Activated naive CD8-positive, alpha-beta T cell treated with anti-CD3 and anti-CD28 coated beads, Interleukin-2, amount 10 ng/mL, durations not matched to agents 7 days and 5 days (primary cell): ENCODE measurements around the gene KLC3. TPM values are rescaled to one million over a fixed set of nuclear protein-coding genes. Genes with fewer than 3 reads are reported as not detected.

Experiments
- ATAC-seq: fragments of 150-1000 bp; cut with Tn5 transposase; one replicate; pipeline ENCODE4 v1.10.0; 2021; ENCODE audit warnings: low read depth, moderate library complexity
- POLR2A ChIA-PET: fragments of 350-600 bp; sonication (Branson Sonifier 250); formaldehyde crosslinking; loops from one replicate; lab custom pipeline; 2021; ENCODE audit warnings: antibody characterized with exemption; lab: Charles Lee
- DNase-seq: peaks from one replicate; pipeline ENCODE4 v3.0.0; 2021
- H3K27ac Mint-ChIP-seq: one replicate; pipeline ENCODE4 v1.8.0; 2022; ENCODE audit warnings: mild to moderate bottlenecking, mixed read lengths
- H3K27me3 Mint-ChIP-seq: one replicate; pipeline ENCODE4 v1.8.0; 2022; ENCODE audit warnings: mild to moderate bottlenecking, moderate library complexity, mixed read lengths
- H3K36me3 Mint-ChIP-seq: one replicate; pipeline ENCODE4 v1.8.0; 2021; ENCODE audit warnings: mild to moderate bottlenecking, mixed read lengths
- H3K4me1 Mint-ChIP-seq: one replicate; pipeline ENCODE4 v1.8.0; 2021; ENCODE audit warnings: mixed read lengths
- H3K4me3 Mint-ChIP-seq: one replicate; pipeline ENCODE4 v1.8.0; 2022; ENCODE audit warnings: mild to moderate bottlenecking, moderate library complexity, mixed read lengths
- H3K9me3 Mint-ChIP-seq: one replicate; pipeline ENCODE4 v1.8.0; 2021; ENCODE audit warnings: mixed read lengths
- total RNA-seq, 2 experiments: library from RNA; stranded (reverse); gene quantifications; one replicate each; pipeline ENCODE4 v1.2.3, GENCODE V29; 2021

Gene KLC3
- total RNA-seq, 2 experiments from 2014 or later: not detected

- Mint-ChIP-seq H3K27me3 (peaks cover 22% of the 10 kb centered on the region), H3K9me3 (no peaks in the 10 kb centered on the region), H3K4me3 (no peak overlapping the region), H3K27ac (no peak overlapping the region), H3K4me1 (peaks cover 1% of the 10 kb centered on the region), H3K36me3 (no peaks in the 10 kb centered on the region)
- POLR2A ChIA-PET: no interaction called here
- DNase-seq (no peak), ATAC-seq (no peak)
These were observed 41.9 kb downstream of the KLC3 start for GRCh38 chr19:45382426-45382825.

- Mint-ChIP-seq H3K27ac (no peak overlapping the region), H3K27me3 (peaks cover 34% of the 10 kb centered on the region), H3K4me1 (peaks cover 1% of the 10 kb centered on the region), H3K9me3 (no peaks in the 10 kb centered on the region), H3K4me3 (no peak overlapping the region), H3K36me3 (no peaks in the 10 kb centered on the region)
- no peak for DNase-seq
- ATAC-seq: no peak
- POLR2A ChIA-PET: interaction anchor here (0.6 kb wide), 1 partner anchor 367 kb away, joined by 3 read pairs; no protein-coding TSS in a partner anchor
These were observed 45.1 kb downstream of the KLC3 start for GRCh38 chr19:45385392-45386221.

- peaks cover 30% of the 10 kb centered on the region for H3K27me3 Mint-ChIP-seq
- H3K36me3 Mint-ChIP-seq: peaks cover 2% of the 10 kb centered on the region
- ATAC-seq (no peak), DNase-seq (no peak)
- no peak overlapping the region for H3K27ac Mint-ChIP-seq
- no peak overlapping the region for H3K4me3 Mint-ChIP-seq
- POLR2A ChIA-PET: no interaction called here
- H3K4me1 Mint-ChIP-seq: peaks cover 2% of the 10 kb centered on the region
- H3K9me3 Mint-ChIP-seq: no peaks in the 10 kb centered on the region
These were observed 50.8 kb downstream of the KLC3 start for GRCh38 chr19:45391346-45391745.

GRCh38 chr19:45391871-45392665 is 51.5 kb downstream of the KLC3 start:
- ATAC-seq (no peak), DNase-seq (no peak)
- POLR2A ChIA-PET: no interaction called here
- H3K4me3 Mint-ChIP-seq: no peak overlapping the region
- H3K36me3 Mint-ChIP-seq: peaks cover 2% of the 10 kb centered on the region
- peaks cover 2% of the 10 kb centered on the region for H3K4me1 Mint-ChIP-seq
- no peaks in the 10 kb centered on the region for H3K9me3 Mint-ChIP-seq
- peaks cover 26% of the 10 kb centered on the region for H3K27me3 Mint-ChIP-seq
- H3K27ac Mint-ChIP-seq: no peak overlapping the region

- peaks cover 10% of the 10 kb centered on the region for H3K4me1 Mint-ChIP-seq
- POLR2A ChIA-PET: interaction anchor here (0.7 to 1.0 kb wide), 2 partner anchors 25 to 73 kb away, joined by 3 read pairs; no protein-coding TSS in a partner anchor
- H3K9me3 Mint-ChIP-seq: no peaks in the 10 kb centered on the region
- DNase-seq (peak; percentile 39), ATAC-seq (no peak)
- no peak overlapping the region for H3K27ac Mint-ChIP-seq
- peaks cover 23% of the 10 kb centered on the region for H3K27me3 Mint-ChIP-seq
- H3K4me3 Mint-ChIP-seq: no peak overlapping the region
- H3K36me3 Mint-ChIP-seq: peaks cover 9% of the 10 kb centered on the region
These were observed 55.5 kb downstream of the KLC3 start for GRCh38 chr19:45395821-45396617.

GRCh38 chr19:45400192-45400591 is 59.6 kb downstream of the KLC3 start:
- no peak overlapping the region for H3K27ac Mint-ChIP-seq
- H3K36me3 Mint-ChIP-seq: peaks cover 10% of the 10 kb centered on the region
- ATAC-seq (no peak), DNase-seq (no peak)
- H3K4me1 Mint-ChIP-seq: peaks cover 22% of the 10 kb centered on the region
- POLR2A ChIA-PET: no interaction called here
- H3K9me3 Mint-ChIP-seq: no peaks in the 10 kb centered on the region
- peaks cover 50% of the 10 kb centered on the region for H3K27me3 Mint-ChIP-seq
- no peak overlapping the region for H3K4me3 Mint-ChIP-seq

Other genes starting within 250 kb of the KLC3 start
- 10 to 100 TPM; 29.5 to 31.9 TPM for gene PPP1R37, start 247.6 kb upstream of the KLC3 start, total RNA-seq
- under 1 TPM; 0.31 to 0.47 TPM for gene NKPD1, start 179.8 kb upstream of the KLC3 start, total RNA-seq
- 10 to 100 TPM; 61.1 to 63.6 TPM for gene TRAPPC6A, start 162.5 kb upstream of the KLC3 start, total RNA-seq
- 10 to 100 TPM; 21.9 to 22.8 TPM for gene BLOC1S3, start 162.0 kb upstream of the KLC3 start, total RNA-seq
- not detected for gene EXOC3L2, start 95.3 kb upstream of the KLC3 start, total RNA-seq
- 10 to 100 TPM; 24.8 to 26.1 TPM for gene MARK4, start 89.5 kb upstream of the KLC3 start, total RNA-seq
- not detected for gene CKM, start 17.9 kb upstream of the KLC3 start, total RNA-seq
- 10 to 100 TPM; 20.0 to 28.2 TPM for gene ERCC2, start 29.8 kb downstream of the KLC3 start, total RNA-seq
- gene PPP1R13L, start 64.3 kb downstream of the KLC3 start, total RNA-seq: 10 to 100 TPM; 20.2 to 25.7 TPM
- gene POLR1G, start 65.9 kb downstream of the KLC3 start, total RNA-seq: 1 to 10 TPM; 6.0 to 6.3 TPM
- 10 to 100 TPM; 63.1 to 63.3 TPM for gene ERCC1, start 83.2 kb downstream of the KLC3 start, total RNA-seq
- gene FOSB, start 127.2 kb downstream of the KLC3 start, total RNA-seq: 10 to 100 TPM; 68.7 to 69.4 TPM
- 1 to 10 TPM; 3.0 to 3.3 TPM for gene RTN2, start 156.3 kb downstream of the KLC3 start, total RNA-seq
- gene PPM1N, start 157.7 kb downstream of the KLC3 start, total RNA-seq: 1 to 10 TPM; 5.8 to 6.1 TPM
- 100 to 1,000 TPM; 166 to 180 TPM for gene VASP, start 166.7 kb downstream of the KLC3 start, total RNA-seq
- gene OPA3, start 244.1 kb downstream of the KLC3 start, total RNA-seq: 10 to 100 TPM; 10.6 to 11.8 TPM